Measurements from ENCODE around the gene TRAPPC3L.

The TRAPPC3L gene

GRCh38 chr6:116562614-116563013 is 17.1 kb upstream of the TRAPPC3L start:
- CTCF ChIA-PET: interaction anchor here (0.6 to 11.6 kb wide), 32 partner anchors 8 to 345 kb away, joined by 3 to 188 read pairs (median 6); partner anchors contain the start of genes CALHM4, CALHM5, RWDD1 and TRAPPC3L
- POLR2A ChIA-PET: interaction anchor here (1.0 kb wide), 2 partner anchors 191 to 283 kb away, joined by 3 to 4 read pairs; partner anchors contain the start of gene TSPYL1
- no peak overlapping the region for H3K4me3 ChIP-seq (ENCODE audit: low read depth, low read length)
- no peak for TF ChIP-seq CTCF (IDR thresholded peaks at IDR 0.05; ENCODE audit: insufficient read depth, low read length, missing control alignments)
- DNase-seq (ENCODE audit: low read depth, low spot score): no peak

GRCh38 chr6:116562019-116562403 is 16.5 kb upstream of the TRAPPC3L start:
- H3K4me3 ChIP-seq (ENCODE audit: low read depth, low read length): no peak overlapping the region
- TF ChIP-seq CTCF (IDR thresholded peaks at IDR 0.05; ENCODE audit: insufficient read depth, low read length, missing control alignments): no peak
- no peak for DNase-seq (ENCODE audit: low read depth, low spot score)
- ChIA-PET POLR2A (no interaction called here), CTCF (interaction anchor here (0.6 to 11.6 kb wide), 25 partner anchors 8 to 345 kb away, joined by 3 to 188 read pairs (median 8); partner anchors contain the start of genes CALHM4, CALHM5 and RWDD1)

GRCh38 chr6:116561377-116562018 is 16.0 kb upstream of the TRAPPC3L start:
- ChIA-PET POLR2A (interaction anchor here (1.1 kb wide), 1 partner anchor 10 kb away, joined by 4 read pairs; the partner anchor contains the start of gene RWDD1), CTCF (interaction anchor here (0.6 to 11.6 kb wide), 51 partner anchors 8 to 446 kb away, joined by 3 to 188 read pairs (median 6); partner anchors contain the start of genes CALHM4, CALHM5, DSE and RWDD1)
- peak; percentile 70 for TF ChIP-seq CTCF (IDR thresholded peaks at IDR 0.05; ENCODE audit: insufficient read depth, low read length, missing control alignments)
- no peak overlapping the region for H3K4me3 ChIP-seq (ENCODE audit: low read depth, low read length)
- DNase-seq (ENCODE audit: low read depth, low spot score): no peak

GRCh38 chr6:116560130-116560529 is 14.6 kb upstream of the TRAPPC3L start:
- POLR2A ChIA-PET: no interaction called here
- CTCF ChIA-PET: interaction anchor here (0.7 to 11.6 kb wide), 29 partner anchors 9 to 347 kb away, joined by 3 to 188 read pairs (median 6); partner anchors contain the start of genes CALHM5, RWDD1 and TRAPPC3L
- DNase-seq (ENCODE audit: low read depth, low spot score): no peak
- no peak for TF ChIP-seq CTCF (IDR thresholded peaks at IDR 0.05; ENCODE audit: insufficient read depth, low read length, missing control alignments)
- H3K4me3 ChIP-seq (ENCODE audit: low read depth, low read length): no peak overlapping the region

- no peak for TF ChIP-seq CTCF (IDR thresholded peaks at IDR 0.05; ENCODE audit: insufficient read depth, low read length, missing control alignments)
- H3K4me3 ChIP-seq (ENCODE audit: low read depth, low read length): no peak overlapping the region
- ChIA-PET POLR2A (interaction anchor here (1.1 kb wide), 2 partner anchors 13 to 24 kb away, joined by 3 to 5 read pairs; partner anchors contain the start of gene RWDD1), CTCF (interaction anchor here (1.5 to 11.6 kb wide), 8 partner anchors 9 to 341 kb away, joined by 3 to 188 read pairs (median 82); partner anchors contain the start of genes CALHM5, RWDD1 and TRAPPC3L)
- DNase-seq (ENCODE audit: low read depth, low spot score): peak; percentile 87
Measured at GRCh38 chr6:116557893-116558292, 12.4 kb upstream of the TRAPPC3L start.

- ChIA-PET CTCF (interaction anchor here (0.6 to 11.6 kb wide), 9 partner anchors 8 to 288 kb away, joined by 3 to 188 read pairs (median 45); partner anchors contain the start of gene TRAPPC3L), POLR2A (no interaction called here)
- TF ChIP-seq CTCF (IDR thresholded peaks at IDR 0.05; ENCODE audit: insufficient read depth, low read length, missing control alignments): no peak
Measured at GRCh38 chr6:116556814-116557415, 11.4 kb upstream of the TRAPPC3L start.

More at GRCh38 chr6:116556814-116557415, 11.4 kb upstream of the TRAPPC3L start:
- no peak overlapping the region for H3K4me3 ChIP-seq (ENCODE audit: low read depth, low read length)
- DNase-seq (ENCODE audit: low read depth, low spot score): no peak

All from AG04449 (cell line).